ENCODE results near the gene CCDC122.
A peak's percentile ranks its signal among the peaks of the same experiment; 100 is the strongest.

The CCDC122 gene

DNA sequence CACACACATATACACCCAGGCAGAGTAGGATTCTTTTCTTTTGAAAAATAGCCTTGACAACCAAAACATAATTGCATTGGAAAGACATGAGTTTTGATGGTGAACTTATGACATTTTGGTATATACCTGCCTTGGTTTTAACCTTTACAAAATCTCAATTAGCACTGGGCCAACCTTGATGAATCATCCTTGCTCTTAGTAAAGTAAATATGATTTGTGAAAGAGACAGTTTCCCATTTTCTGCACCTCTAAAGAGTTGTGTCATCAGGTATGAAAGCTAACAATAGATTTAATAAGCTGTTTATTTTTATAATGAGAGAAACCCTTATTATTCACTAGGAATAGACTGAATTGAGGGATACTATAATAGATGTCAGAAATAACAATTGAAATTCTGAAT is 77.0 kb downstream of the CCDC122 start:
- DNase-seq (ENCODE audit: low read depth) = no peak

DNA sequence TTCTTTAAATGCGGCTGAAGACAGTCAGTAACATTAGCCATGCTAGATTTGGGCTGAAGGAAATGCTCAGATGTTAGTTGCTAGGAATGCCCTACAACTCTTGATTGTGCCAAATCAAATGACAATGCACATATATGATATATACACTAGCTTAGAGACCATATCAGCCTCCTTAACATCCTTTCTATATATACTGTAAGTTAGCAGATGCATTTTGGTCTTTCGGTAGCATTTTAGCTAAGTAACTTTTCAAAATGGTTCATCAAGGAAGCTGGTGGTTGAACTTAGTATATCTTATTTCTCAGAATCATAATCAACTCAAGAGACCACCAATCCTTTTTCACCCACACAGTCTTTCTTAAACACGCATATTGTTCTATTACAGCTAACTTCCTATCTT is 78.7 kb downstream of the CCDC122 start:
- no peak for DNase-seq (ENCODE audit: low read depth)

DNA sequence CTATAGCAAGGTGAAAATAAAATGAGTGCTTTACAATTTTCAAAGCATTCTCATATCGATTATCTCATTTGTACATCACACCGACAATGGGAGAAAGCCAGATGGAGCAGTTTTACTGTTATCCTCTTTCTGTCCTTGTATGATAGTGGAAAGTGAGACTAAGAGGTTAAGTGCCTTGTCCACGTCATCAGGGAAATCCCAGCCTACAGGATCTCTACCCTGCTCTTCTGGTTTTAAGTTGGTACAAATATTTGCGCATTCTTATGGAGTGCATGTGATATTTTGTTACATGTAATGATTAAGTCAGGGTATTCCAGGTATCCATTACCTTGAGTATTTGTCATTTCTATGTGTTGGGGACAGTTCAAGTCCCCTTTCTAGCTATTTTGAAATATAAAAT is 80.3 kb downstream of the CCDC122 start:
- DNase-seq (ENCODE audit: low read depth) = no peak

DNA sequence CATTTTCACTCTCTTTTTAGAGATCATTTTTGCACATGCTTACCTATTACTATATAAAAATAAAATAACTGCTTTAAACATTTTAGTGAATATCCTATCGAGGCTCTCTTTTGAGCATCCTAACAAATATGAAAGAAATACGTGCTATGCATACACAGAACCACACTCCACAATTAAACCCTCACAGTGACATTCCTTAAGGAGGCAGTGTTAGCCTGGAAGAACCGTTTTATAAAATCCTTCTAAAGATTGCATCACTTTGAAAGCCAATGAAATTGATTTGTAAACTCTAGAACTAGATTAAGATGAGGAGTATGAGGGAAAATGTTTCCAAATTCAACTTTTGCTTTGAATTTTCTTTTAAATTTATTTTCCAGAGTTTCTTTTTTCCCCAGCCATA is 81.7 kb downstream of the CCDC122 start:
- DNase-seq (ENCODE audit: low read depth) = no peak

DNA sequence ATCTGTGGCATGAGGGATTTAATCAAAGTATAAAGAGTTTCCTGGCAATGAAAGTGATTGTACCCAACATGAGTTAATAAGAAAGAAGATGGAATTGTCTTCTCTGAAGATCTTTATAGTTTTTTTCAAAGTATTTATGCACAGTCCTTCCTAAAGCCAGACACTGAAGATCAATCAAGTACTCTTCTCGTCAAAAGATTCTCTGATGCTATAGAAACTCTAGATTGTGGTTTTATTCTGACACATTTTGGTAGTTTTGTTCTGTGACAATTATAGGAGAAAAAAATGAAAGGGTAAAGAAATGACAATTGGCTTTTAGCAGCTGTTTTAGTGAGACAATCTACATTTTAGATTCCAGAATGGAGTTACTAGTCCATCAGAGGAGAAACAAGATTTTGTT is 82.4 kb downstream of the CCDC122 start:
- no peak for DNase-seq (ENCODE audit: low read depth)

DNA sequence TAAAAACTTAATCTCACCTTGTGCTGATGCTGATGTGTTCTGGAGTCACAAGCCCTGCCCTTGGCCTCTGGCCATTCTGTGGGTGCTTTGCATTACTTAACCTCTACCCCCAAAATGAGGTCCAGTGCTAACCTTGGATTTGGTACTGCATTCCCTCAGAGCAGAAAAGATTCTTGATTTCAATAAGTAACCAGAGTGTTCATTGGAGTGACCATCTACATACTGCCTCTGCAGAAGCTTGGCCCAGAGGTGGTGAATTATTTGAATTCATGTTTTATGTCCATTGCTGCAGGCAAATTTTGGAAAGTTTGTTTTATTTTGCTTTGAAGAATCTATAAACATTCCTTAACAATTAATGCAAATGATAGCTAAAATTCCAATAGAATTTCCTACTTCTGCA is 85.1 kb downstream of the CCDC122 start:
- no peak for DNase-seq (ENCODE audit: low read depth)

DNA sequence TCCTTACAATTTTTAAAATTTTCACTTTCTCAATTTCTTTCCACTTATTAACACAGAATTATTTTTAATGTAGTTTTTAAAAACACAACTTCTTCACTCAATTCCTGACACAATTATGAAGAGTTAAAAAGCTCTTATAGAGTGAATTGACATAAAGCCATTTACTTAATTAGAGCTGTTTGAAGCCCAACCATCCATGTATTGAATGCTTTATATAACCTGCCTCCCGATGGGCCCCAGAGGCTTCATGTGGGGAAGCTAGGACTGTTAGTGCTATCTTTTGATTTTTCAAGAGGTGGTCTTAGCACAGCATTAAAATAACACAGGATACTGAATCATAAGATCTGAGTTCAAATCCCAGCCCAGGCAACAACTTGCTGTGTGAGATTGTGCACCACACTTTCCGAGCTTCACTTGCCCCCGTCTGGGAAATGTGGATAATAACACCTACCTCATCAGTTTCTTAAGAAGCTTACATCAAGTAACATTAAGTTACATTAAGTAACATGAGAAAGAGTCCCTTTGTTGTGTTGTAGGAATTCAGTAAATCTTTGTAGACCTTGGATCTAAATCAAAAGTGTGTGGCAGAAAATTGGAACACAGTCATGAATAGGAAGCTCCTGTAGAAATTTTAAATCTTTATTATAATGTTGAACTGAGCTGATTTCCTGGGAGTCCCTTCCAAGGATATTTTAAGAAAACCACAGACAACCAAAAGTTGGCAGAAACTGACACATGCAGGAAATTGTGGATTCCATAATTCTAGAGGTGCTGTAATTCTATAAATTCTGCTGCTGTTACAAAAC is 87.3 kb downstream of the CCDC122 start:
- DNase-seq (ENCODE audit: low read depth) = no peak

DNA sequence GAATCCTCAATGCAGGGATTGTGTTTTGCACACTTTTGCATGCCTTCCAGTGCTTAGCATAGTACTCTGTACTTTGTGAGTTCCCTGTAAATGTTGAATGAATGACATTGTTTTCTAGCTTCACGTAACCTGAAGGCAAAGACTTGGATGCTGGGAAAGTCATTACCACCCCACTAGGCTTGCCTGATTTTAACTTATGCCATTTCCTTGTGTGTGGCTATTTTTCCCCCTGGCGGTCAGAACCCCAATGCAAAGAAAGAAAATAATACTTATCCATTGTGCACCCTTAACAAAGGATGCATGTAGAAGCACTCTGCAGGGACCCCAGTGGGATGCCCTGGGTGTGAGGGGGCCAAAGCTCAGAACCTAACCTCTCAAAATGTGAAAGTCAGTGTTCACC is 91.5 kb downstream of the CCDC122 start:
- DNase-seq (ENCODE audit: low read depth) = no peak

DNA sequence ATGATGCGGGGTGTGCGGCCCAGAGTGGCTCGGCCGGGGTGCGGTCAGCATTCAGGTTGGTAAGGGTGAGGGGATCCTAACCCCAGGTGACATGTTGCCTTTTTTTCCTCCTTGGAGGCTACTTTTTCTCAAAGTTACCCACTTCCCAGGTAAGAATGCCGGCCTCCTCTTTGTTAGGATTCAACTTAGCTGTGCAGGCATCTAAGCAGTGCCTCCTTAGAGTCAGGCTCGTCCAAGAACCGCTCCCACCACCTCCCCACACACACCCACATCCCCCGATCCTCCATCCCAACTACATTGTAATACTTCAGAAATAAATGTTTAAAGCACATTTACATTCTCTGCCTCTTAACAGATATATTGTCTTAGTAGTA is 92.0 kb downstream of the CCDC122 start:
- DNase-seq (ENCODE audit: low read depth) = no peak

DNA sequence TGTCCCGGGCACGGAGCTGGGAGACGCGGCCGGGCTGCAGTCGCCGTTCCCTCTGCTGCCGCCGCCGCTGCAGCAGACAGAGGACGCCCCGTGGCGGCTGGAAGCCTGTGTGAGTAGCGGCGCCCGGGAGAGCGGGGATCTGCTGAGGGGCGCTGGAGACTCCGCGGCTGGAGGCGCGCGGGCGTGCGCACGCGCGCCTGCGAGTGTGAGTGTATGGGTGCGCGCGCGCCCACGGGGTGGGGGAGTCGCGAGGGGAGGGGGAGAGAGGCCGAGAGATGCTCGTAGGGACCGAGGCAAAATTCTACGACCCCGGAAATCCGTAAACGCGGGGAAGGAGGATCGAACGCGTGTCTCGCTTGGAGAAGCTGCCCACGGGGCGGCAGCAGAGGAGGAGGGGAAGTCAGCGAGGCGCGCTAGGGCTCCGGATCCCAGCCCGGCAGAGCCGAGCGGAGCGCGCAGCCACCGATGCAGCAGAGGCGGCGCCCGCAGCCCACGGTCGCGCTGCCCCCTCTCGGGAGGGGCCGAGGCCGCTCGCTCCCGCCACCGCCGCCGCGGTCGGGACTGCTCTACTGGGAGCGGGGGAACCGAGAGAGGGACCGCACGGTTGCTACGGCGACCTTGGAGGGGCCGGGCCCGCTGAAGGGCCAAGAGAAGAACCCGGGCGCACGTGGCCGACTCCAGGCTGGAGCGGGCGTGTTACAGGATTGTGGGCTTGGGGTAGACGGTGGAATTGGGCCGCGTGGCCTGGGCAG is 92.6 kb downstream of the CCDC122 start, which contains the start of gene ENOX1:
Gene ENOX1 (minus strand): TSS at position 207 of the 752 bp plus-strand sequence.
- peak; percentile 14 for DNase-seq (ENCODE audit: low read depth)

DNA sequence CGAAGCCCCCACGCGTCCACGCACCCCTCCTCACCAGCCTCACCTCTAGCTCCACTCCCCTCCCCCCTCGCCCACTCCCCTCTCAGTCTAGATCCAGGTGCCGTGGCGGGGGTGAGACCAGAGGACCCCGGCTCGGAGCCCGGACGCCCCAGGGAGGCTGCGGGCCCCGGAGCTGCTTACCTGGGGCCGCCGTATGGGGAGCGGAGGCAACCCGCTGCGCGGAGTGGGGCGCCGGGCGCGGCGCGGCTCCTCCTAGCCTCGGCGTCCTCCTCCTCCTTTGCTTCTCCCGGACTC is 93.1 kb downstream of the CCDC122 start:
- no peak for DNase-seq (ENCODE audit: low read depth)

All from activated T-cell treated with anti-CD3 and anti-CD28 coated beads for 24 hours (primary cell).